ENCODE data around the gene CD274. TPM values are rescaled to one million over a fixed set of nuclear protein-coding genes. Genes with fewer than 3 reads are reported as not detected.
A peak's percentile ranks its signal among the peaks of the same experiment; 100 is the strongest.

Gene CD274
- total and polyA plus RNA-seq, 2 of the 8 experiments (the other 6 are each of a cell fraction or from before 2014, with no cell fraction given) = 0.08 to 0.15 TPM

DNA sequence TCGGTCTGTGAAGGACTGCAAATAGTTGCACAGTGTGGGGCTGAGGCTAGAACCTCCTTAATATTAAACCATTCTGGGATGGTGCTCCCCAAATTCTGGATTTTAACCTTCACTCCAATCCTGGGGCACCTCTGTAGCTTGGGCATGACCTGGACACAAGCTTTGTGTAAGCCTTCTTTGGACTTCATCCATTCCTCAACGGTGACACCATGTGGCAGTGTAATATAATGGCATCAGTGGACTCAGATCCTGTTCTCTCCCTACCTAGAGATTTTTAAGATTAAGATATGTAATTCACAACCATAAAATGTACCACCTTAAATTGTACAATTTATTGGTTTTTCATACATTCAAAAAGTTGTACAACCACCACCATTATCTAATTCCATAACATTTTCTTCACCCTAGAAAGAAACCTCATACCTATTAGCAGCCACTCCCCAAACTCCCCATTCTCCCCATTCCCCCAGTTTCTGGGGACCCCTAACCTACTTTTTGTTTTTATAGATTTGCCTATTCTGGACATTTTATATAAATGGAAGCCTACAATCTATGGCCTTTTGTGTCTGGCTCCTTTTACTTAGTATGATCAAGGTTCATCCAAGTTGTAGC, 7.8 kb upstream of the CD274 start:
- H2BK5ac ChIP-seq (ENCODE audit: low read depth, low read length) = no peak overlapping the region
- peak; percentile 75 for FAIRE-seq
- H2AK5ac ChIP-seq (ENCODE audit: low read depth, low read length) = no peak overlapping the region
- H2BK120ac ChIP-seq (replicated peaks; ENCODE audit: low read depth, low read length) = no peak overlapping the region
- H3K27me3 ChIP-seq (replicated peaks in 1 of 4; ENCODE audit: control insufficient read depth in 3 of 4, extremely low read depth in 1 of 4, insufficient read depth in 3 of 4, low read length in 3 of 4) = no peaks in the 10 kb centered on the region
- H3K18ac ChIP-seq (ENCODE audit: extremely low read depth, low read length) = no peak overlapping the region
- peaks cover under 1% of the 10 kb centered on the region; the same call in 1 of the 2 replicates for H3K23me2 ChIP-seq (ENCODE audit: low read depth, low read length)
- no peaks in the 10 kb centered on the region for H4K20me1 ChIP-seq (replicated peaks in 1 of 2; ENCODE audit: control insufficient read depth in 1 of 2, insufficient read depth in 2 of 2, low read length in 2 of 2)
- no peak overlapping the region for H3K4ac ChIP-seq (replicated peaks; ENCODE audit: insufficient read length, low read depth, low read length)
- POLR2A ChIA-PET (ENCODE audit: partially characterized antibody) = interaction anchor here (0.6 kb wide), 1 partner anchor 780 kb away, joined by 3 read pairs; the partner anchor contains the start of gene PLPP6
- H4K5ac ChIP-seq (ENCODE audit: insufficient read length, low read depth, low read length) = no peak overlapping the region
- 49% methylated on average over 2 of the region's 2 CpGs; no CpG with 5 or more reads in 1 of the 2 experiments for WGBS, 2 experiments (ENCODE audit: extremely low coverage in 1 of 2, insufficient coverage in 1 of 2, insufficient read length in 1 of 2, insufficient replicate concordance in 2 of 2, low coverage in 1 of 2, low lambda C conversion rate in 2 of 2, missing lambda C conversion rate in 1 of 2)
- H3K4me2 ChIP-seq (ENCODE audit: insufficient read depth in 1 of 2, low read depth in 2 of 2, low read length in 2 of 2) = no peak overlapping the region
- H3K14ac ChIP-seq (ENCODE audit: insufficient read length) = no peak overlapping the region
- H3K23ac ChIP-seq (ENCODE audit: insufficient read length) = no peak overlapping the region
- no peaks in the 10 kb centered on the region for H3K79me1 ChIP-seq (ENCODE audit: low read depth, low read length)
- no peak for TF ChIP-seq CBX5 (IDR thresholded peaks at IDR 0.05; ENCODE audit: low read depth, low read length)
- TF ChIP-seq, protein P1, sequence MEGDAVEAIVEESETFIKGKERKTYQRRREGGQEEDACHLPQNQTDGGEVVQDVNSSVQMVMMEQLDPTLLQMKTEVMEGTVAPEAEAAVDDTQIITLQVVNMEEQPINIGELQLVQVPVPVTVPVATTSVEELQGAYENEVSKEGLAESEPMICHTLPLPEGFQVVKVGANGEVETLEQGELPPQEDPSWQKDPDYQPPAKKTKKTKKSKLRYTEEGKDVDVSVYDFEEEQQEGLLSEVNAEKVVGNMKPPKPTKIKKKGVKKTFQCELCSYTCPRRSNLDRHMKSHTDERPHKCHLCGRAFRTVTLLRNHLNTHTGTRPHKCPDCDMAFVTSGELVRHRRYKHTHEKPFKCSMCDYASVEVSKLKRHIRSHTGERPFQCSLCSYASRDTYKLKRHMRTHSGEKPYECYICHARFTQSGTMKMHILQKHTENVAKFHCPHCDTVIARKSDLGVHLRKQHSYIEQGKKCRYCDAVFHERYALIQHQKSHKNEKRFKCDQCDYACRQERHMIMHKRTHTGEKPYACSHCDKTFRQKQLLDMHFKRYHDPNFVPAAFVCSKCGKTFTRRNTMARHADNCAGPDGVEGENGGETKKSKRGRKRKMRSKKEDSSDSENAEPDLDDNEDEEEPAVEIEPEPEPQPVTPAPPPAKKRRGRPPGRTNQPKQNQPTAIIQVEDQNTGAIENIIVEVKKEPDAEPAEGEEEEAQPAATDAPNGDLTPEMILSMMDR (IDR thresholded peaks at IDR 0.05; ENCODE audit: control extremely low read depth in 1 of 3, insufficient read depth in 1 of 3, low read depth in 1 of 3, low read length in 3 of 3) = peak in 2 of 3 experiments; percentile 58 to 60; a peak in 3 of 4 replicates
- TF ChIP-seq RAD21 (IDR thresholded peaks at IDR 0.05 in 1 of 2, conservative IDR thresholded peaks at IDR 0.05 in 1 of 2; ENCODE audit: low read depth in 2 of 2, low read length in 2 of 2) = peak; percentile 64 to 74
- H3K36me3 ChIP-seq (ENCODE audit: control insufficient read depth in 2 of 4, insufficient read depth in 4 of 4, low read length in 3 of 4) = no peaks in the 10 kb centered on the region; a peak in 1 of 8 replicates
- no peak overlapping the region for H2BK20ac ChIP-seq (ENCODE audit: low read length)
- H3K4me3 ChIP-seq (ENCODE audit: extremely low read depth in 1 of 4, insufficient read depth in 2 of 4, low read depth in 3 of 4, low read length in 4 of 4) = no peak overlapping the region
- H3K27ac ChIP-seq (ENCODE audit: low read depth, low read length) = no peak overlapping the region
- DNase-seq (ENCODE audit: low read depth in 1 of 2, low spot score in 2 of 2) = peak in 1 of 2 experiments; percentile 49
- H2AFZ ChIP-seq (ENCODE audit: low read length) = no peak overlapping the region
- no peak overlapping the region for H2BK15ac ChIP-seq (ENCODE audit: low read length)
- H3K56ac ChIP-seq (replicated peaks; ENCODE audit: insufficient read length, low read depth, low read length) = no peak overlapping the region
- H3K79me2 ChIP-seq (ENCODE audit: control insufficient read depth in 1 of 2, insufficient read depth in 2 of 2, low read length in 2 of 2) = no peaks in the 10 kb centered on the region
- peaks cover 0 to 6% (median 2%) of the 10 kb centered on the region in 4 experiments; a peak in 3 of 7 replicates for H3K4me1 ChIP-seq (replicated peaks in 1 of 4; ENCODE audit: control insufficient read depth in 3 of 4, insufficient read depth in 4 of 4, low read length in 3 of 4)
- H3K9ac ChIP-seq (replicated peaks in 1 of 4; ENCODE audit: extremely low read depth in 1 of 4, low read depth in 3 of 4, low read length in 3 of 4) = no peak overlapping the region
- no peaks in the 10 kb centered on the region for H3K9me3 ChIP-seq (ENCODE audit: insufficient read depth in 2 of 2, low read depth in 1 of 2, low read length in 1 of 2)
- CTCF ChIA-PET (ENCODE audit: partially characterized antibody) = interaction anchor here (0.5 to 5.4 kb wide), 21 partner anchors 8 to 683 kb away, joined by 3 to 39 read pairs (median 4); partner anchors contain the start of genes CD274 and INSL6
- no peak overlapping the region for H4K91ac ChIP-seq (replicated peaks; ENCODE audit: insufficient read length, low read length)
- H2BK12ac ChIP-seq (ENCODE audit: low read depth, low read length) = no peak overlapping the region
- no peak overlapping the region for H4K8ac ChIP-seq (ENCODE audit: extremely low read depth, insufficient read depth, low read length)
